Measurements from ENCODE around the gene NBPF3.

DNA sequence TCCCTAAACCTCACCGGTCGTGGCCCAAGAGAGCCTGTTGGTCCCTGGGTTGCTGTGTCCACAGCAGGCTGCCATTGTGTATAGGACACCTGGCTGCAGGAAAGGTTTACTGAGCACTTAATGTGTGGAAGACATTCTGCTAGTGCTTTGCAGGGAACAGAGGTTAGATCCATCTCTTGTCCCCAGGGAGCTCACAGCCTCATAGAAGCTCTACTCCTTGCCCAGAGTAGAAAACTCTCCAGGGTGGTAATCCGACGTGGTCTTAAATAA is 52.4 kb downstream of the NBPF3 start:
- TF ChIP-seq, protein P1, sequence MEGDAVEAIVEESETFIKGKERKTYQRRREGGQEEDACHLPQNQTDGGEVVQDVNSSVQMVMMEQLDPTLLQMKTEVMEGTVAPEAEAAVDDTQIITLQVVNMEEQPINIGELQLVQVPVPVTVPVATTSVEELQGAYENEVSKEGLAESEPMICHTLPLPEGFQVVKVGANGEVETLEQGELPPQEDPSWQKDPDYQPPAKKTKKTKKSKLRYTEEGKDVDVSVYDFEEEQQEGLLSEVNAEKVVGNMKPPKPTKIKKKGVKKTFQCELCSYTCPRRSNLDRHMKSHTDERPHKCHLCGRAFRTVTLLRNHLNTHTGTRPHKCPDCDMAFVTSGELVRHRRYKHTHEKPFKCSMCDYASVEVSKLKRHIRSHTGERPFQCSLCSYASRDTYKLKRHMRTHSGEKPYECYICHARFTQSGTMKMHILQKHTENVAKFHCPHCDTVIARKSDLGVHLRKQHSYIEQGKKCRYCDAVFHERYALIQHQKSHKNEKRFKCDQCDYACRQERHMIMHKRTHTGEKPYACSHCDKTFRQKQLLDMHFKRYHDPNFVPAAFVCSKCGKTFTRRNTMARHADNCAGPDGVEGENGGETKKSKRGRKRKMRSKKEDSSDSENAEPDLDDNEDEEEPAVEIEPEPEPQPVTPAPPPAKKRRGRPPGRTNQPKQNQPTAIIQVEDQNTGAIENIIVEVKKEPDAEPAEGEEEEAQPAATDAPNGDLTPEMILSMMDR (IDR thresholded peaks at IDR 0.05), result no peak
- no peak for TF ChIP-seq POLR2A (IDR thresholded peaks at IDR 0.05)

All from gastroesophageal sphincter (tissue), 3 donors.